Right atrium auricular region (tissue), 2 donors: Measurements from ENCODE around the gene ARHGAP20. TPM values are rescaled to one million over a fixed set of nuclear protein-coding genes. Genes with fewer than 3 reads are reported as not detected.

Experiments used
- DNase-seq: peaks from one replicate; pipeline ENCODE4 v3.0.0-alpha.2; 2019; ENCODE audit warnings: low spot score
- H3K27ac ChIP-seq, 2 donors: fragments of 200-600 bp; sonication (generic); 1 replicate in 1 of 2; 2 replicates in 1 of 2; pipeline ENCODE4 v1.5.1; 2016 to 2019
- H3K27me3 ChIP-seq, 2 donors: fragments of 200-600 bp; sonication (generic); one replicate each; pipeline versions ENCODE4 v1.5.1 to v1.6.0; 2017 to 2019
- H3K36me3 ChIP-seq: fragments of 200-600 bp; sonication (generic); one replicate; pipeline ENCODE4 v1.5.1; 2016
- H3K4me1 ChIP-seq, 2 donors: fragments of 200-600 bp; sonication (generic); one replicate each; pipeline versions ENCODE4 v1.5.1 to v1.6.0; 2017 to 2019
- H3K4me3 ChIP-seq, 2 donors: fragments of 200-600 bp; sonication (generic); 1 replicate in 1 of 2; 2 replicates in 1 of 2; pipeline ENCODE4 v1.5.1; 2017 to 2019; ENCODE audit warnings: mild to moderate bottlenecking in 1 of 2, moderate library complexity in 1 of 2
- H3K9me3 ChIP-seq, 2 donors: fragments of 200-600 bp; sonication (generic); one replicate each; pipeline ENCODE4 v1.5.1; 2019
- CTCF ChIP-seq, 2 donors: fragments of 200-600 bp; sonication (generic); IDR thresholded peaks; one replicate each; pipeline ENCODE4 v1.5.1; 2019; ENCODE audit warnings: antibody characterized with exemption in 2 of 2
- total RNA-seq, 2 donors: library from RNA; depleted of rRNA; stranded (reverse); fragments of >200 nt; gene quantifications; one replicate each; pipeline ENCODE4 v1.1.0, GENCODE V29; 2016

ARHGAP20 gene
- total RNA-seq, 2 donors from 2014 or later, result 0.30 to 0.86 TPM

GRCh38 chr11:110571081-110571720 lies 141.0 kb downstream of the ARHGAP20 start:
- no peak overlapping the region for H3K27ac ChIP-seq
- no peak for DNase-seq
- no peaks in the 10 kb centered on the region for H3K4me1 ChIP-seq
- H3K9me3 ChIP-seq, result no peaks in the 10 kb centered on the region
- H3K36me3 ChIP-seq, result no peaks in the 10 kb centered on the region
- H3K4me3 ChIP-seq, result no peak overlapping the region
- H3K27me3 ChIP-seq, result no peaks in the 10 kb centered on the region
- no peak for TF ChIP-seq CTCF (IDR thresholded peaks at IDR 0.05)

GRCh38 chr11:110566577-110566976 lies 145.7 kb downstream of the ARHGAP20 start:
- no peaks in the 10 kb centered on the region for H3K36me3 ChIP-seq
- no peak for DNase-seq
- H3K27me3 ChIP-seq, result no peaks in the 10 kb centered on the region
- peaks cover 0 to 4% of the 10 kb centered on the region in 2 donors for H3K4me1 ChIP-seq
- TF ChIP-seq CTCF (IDR thresholded peaks at IDR 0.05), result no peak
- H3K4me3 ChIP-seq, result no peak overlapping the region
- no peaks in the 10 kb centered on the region for H3K9me3 ChIP-seq
- H3K27ac ChIP-seq, result no peak overlapping the region

- no peak for DNase-seq
- H3K27ac ChIP-seq, result no peak overlapping the region
- H3K4me3 ChIP-seq, result no peak overlapping the region
- no peaks in the 10 kb centered on the region for H3K27me3 ChIP-seq
- H3K9me3 ChIP-seq, result no peaks in the 10 kb centered on the region
- H3K36me3 ChIP-seq, result no peaks in the 10 kb centered on the region
- no peak for TF ChIP-seq CTCF (IDR thresholded peaks at IDR 0.05)
- peaks cover 0 to 4% of the 10 kb centered on the region in 2 donors for H3K4me1 ChIP-seq
Measured at GRCh38 chr11:110565357-110566336, 146.6 kb downstream of the ARHGAP20 start.

GRCh38 chr11:110564676-110565356 lies 147.4 kb downstream of the ARHGAP20 start:
- TF ChIP-seq CTCF (IDR thresholded peaks at IDR 0.05), result no peak
- H3K4me1 ChIP-seq, result peaks cover 0 to 4% of the 10 kb centered on the region in 2 donors
- H3K4me3 ChIP-seq, result no peak overlapping the region
- H3K27me3 ChIP-seq, result no peaks in the 10 kb centered on the region
- no peaks in the 10 kb centered on the region for H3K9me3 ChIP-seq
- H3K36me3 ChIP-seq, result no peaks in the 10 kb centered on the region
- DNase-seq, result no peak
- no peak overlapping the region for H3K27ac ChIP-seq

- no peak for TF ChIP-seq CTCF (IDR thresholded peaks at IDR 0.05)
- Histone ChIP-seq H3K36me3 (no peaks in the 10 kb centered on the region), H3K4me3 (no peak overlapping the region), H3K27ac (no peak overlapping the region), H3K9me3 (no peaks in the 10 kb centered on the region), H3K4me1 (no peaks in the 10 kb centered on the region), H3K27me3 (no peaks in the 10 kb centered on the region)
- DNase-seq, result no peak
Measured at GRCh38 chr11:110544779-110545178, 167.5 kb downstream of the ARHGAP20 start.
